Left renal cortex interstitium (tissue), 4 donors: Measurements from ENCODE around the gene RELL1. TPM values are rescaled to one million over a fixed set of nuclear protein-coding genes. Genes with fewer than 3 reads are reported as not detected.

Experiments
- DNase-seq, 4 donors: peaks; one replicate each; pipeline ENCODE4 v3.0.0-alpha.2; 2013; ENCODE audit warnings: low read depth in 4 of 4, low spot score in 2 of 4, missing footprints in 1 of 4
- polyA plus RNA-seq, 4 donors: library from polyadenylated mRNA; unstranded; fragments of 120-200 nt; gene quantifications; one replicate each; pipeline ENCODE4 v1.2.1, GENCODE V29; 2013; ENCODE audit not compliant: insufficient read length in 4 of 4

Gene RELL1
- polyA plus RNA-seq, 4 donors: 9.6 to 10.9 (median 10.5) TPM

GRCh38 chr4:37641886-37642849, 44.0 kb downstream of the RELL1 start:
- no peak for DNase-seq

GRCh38 chr4:37641352-37641751, 44.8 kb downstream of the RELL1 start:
- DNase-seq: no peak

GRCh38 chr4:37639551-37640285, 46.5 kb downstream of the RELL1 start:
- DNase-seq: no peak

- DNase-seq: no peak
These were observed 51.0 kb downstream of the RELL1 start for GRCh38 chr4:37635155-37635554.

GRCh38 chr4:37634180-37634579, 52.0 kb downstream of the RELL1 start:
- no peak for DNase-seq

GRCh38 chr4:37632836-37633235, 53.3 kb downstream of the RELL1 start:
- no peak for DNase-seq

- DNase-seq: no peak
These were observed 54.6 kb downstream of the RELL1 start for GRCh38 chr4:37631551-37631950.

- DNase-seq: no peak
These were observed 56.5 kb downstream of the RELL1 start for GRCh38 chr4:37629713-37630112.

GRCh38 chr4:37628977-37629609, 57.1 kb downstream of the RELL1 start:
- DNase-seq: no peak

GRCh38 chr4:37627263-37627662, 58.9 kb downstream of the RELL1 start:
- no peak for DNase-seq

- DNase-seq: no peak
These were observed 60.7 kb downstream of the RELL1 start for GRCh38 chr4:37625499-37625898.

GRCh38 chr4:37623940-37624339, 62.2 kb downstream of the RELL1 start:
- DNase-seq: no peak

- no peak for DNase-seq
These were observed 63.1 kb downstream of the RELL1 start for GRCh38 chr4:37623125-37623524.

- no peak for DNase-seq
These were observed 66.0 kb downstream of the RELL1 start for GRCh38 chr4:37620176-37620575.

- no peak for DNase-seq
These were observed 70.5 kb downstream of the RELL1 start for GRCh38 chr4:37615720-37616063.

GRCh38 chr4:37615059-37615719, 71.0 kb downstream of the RELL1 start:
- DNase-seq: no peak

- DNase-seq: no peak
These were observed 73.4 kb downstream of the RELL1 start for GRCh38 chr4:37612811-37613210.

GRCh38 chr4:37609626-37610025, 76.5 kb downstream of the RELL1 start:
- no peak for DNase-seq

GRCh38 chr4:37607018-37607417, 79.2 kb downstream of the RELL1 start:
- DNase-seq: no peak

- DNase-seq: no peak
These were observed 80.2 kb downstream of the RELL1 start for GRCh38 chr4:37605843-37606565.
